Measurements from ENCODE around the gene TET3. TPM values are rescaled to one million over a fixed set of nuclear protein-coding genes. Genes with fewer than 3 reads are reported as not detected.

TET3 gene
- total and polyA plus RNA-seq, 9 of the 15 experiments (the other 6 are each of a cell fraction or from before 2014, with no cell fraction given) = 0.35 to 16.3 (median 5.5) TPM

GRCh38 chr2:73987109-73987947, 2.6 kb downstream of the TET3 start (continued):
- no peak for TF ChIP-seq SAFB (IDR thresholded peaks at IDR 0.05; ENCODE audit: borderline replicate concordance, low read depth, low read length)
- TF ChIP-seq ZNF23 (CRISPR knock-in tag; IDR thresholded peaks at IDR 0.05) = no peak
- peak; percentile 58; the same call in 1 of the 2 replicates for TF ChIP-seq TFAP4 (CRISPR knock-in tag; IDR thresholded peaks at IDR 0.05; ENCODE audit: borderline replicate concordance)
- no peak for TF ChIP-seq BRCA1 (IDR thresholded peaks at IDR 0.05)
- TF ChIP-seq BRCA1 (CRISPR knock-in tag; IDR thresholded peaks at IDR 0.05) = no peak
- TF ChIP-seq KLF1 (tag; IDR thresholded peaks at IDR 0.05) = no peak
- TF ChIP-seq, protein P1, sequence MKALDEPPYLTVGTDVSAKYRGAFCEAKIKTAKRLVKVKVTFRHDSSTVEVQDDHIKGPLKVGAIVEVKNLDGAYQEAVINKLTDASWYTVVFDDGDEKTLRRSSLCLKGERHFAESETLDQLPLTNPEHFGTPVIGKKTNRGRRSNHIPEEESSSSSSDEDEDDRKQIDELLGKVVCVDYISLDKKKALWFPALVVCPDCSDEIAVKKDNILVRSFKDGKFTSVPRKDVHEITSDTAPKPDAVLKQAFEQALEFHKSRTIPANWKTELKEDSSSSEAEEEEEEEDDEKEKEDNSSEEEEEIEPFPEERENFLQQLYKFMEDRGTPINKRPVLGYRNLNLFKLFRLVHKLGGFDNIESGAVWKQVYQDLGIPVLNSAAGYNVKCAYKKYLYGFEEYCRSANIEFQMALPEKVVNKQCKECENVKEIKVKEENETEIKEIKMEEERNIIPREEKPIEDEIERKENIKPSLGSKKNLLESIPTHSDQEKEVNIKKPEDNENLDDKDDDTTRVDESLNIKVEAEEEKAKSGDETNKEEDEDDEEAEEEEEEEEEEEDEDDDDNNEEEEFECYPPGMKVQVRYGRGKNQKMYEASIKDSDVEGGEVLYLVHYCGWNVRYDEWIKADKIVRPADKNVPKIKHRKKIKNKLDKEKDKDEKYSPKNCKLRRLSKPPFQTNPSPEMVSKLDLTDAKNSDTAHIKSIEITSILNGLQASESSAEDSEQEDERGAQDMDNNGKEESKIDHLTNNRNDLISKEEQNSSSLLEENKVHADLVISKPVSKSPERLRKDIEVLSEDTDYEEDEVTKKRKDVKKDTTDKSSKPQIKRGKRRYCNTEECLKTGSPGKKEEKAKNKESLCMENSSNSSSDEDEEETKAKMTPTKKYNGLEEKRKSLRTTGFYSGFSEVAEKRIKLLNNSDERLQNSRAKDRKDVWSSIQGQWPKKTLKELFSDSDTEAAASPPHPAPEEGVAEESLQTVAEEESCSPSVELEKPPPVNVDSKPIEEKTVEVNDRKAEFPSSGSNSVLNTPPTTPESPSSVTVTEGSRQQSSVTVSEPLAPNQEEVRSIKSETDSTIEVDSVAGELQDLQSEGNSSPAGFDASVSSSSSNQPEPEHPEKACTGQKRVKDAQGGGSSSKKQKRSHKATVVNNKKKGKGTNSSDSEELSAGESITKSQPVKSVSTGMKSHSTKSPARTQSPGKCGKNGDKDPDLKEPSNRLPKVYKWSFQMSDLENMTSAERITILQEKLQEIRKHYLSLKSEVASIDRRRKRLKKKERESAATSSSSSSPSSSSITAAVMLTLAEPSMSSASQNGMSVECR (CRISPR knock-in tag; IDR thresholded peaks at IDR 0.05) = no peak; the same call in 1 of the 2 replicates
- TF ChIP-seq XRCC3 (IDR thresholded peaks at IDR 0.05) = no peak
- TF ChIP-seq, protein P2, sequence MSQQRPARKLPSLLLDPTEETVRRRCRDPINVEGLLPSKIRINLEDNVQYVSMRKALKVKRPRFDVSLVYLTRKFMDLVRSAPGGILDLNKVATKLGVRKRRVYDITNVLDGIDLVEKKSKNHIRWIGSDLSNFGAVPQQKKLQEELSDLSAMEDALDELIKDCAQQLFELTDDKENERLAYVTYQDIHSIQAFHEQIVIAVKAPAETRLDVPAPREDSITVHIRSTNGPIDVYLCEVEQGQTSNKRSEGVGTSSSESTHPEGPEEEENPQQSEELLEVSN (IDR thresholded peaks at IDR 0.05; ENCODE audit: borderline replicate concordance in 1 of 2, extremely low read depth in 1 of 2, insufficient read depth in 1 of 2, insufficient read length in 1 of 2, low read depth in 1 of 2, low read length in 1 of 2, poor library complexity in 1 of 2, severe bottlenecking in 1 of 2) = peak in 1 of 2 experiments; percentile 4
- 0 out of 2 replicates have a peak, but pooled peaks have one; percentile 52 for TF ChIP-seq PREB (CRISPR knock-in tag; IDR thresholded peaks at IDR 0.05)
- no peak for TF ChIP-seq TEAD2 (tag; IDR thresholded peaks at IDR 0.05)
- no peak for TF ChIP-seq SFPQ (IDR thresholded peaks at IDR 0.05; ENCODE audit: low read depth, low read length)
- no peak for TF ChIP-seq CHD1 (IDR thresholded peaks at IDR 0.05; ENCODE audit: low read length)
- no peak for TF ChIP-seq ZFP30 (CRISPR knock-in tag; IDR thresholded peaks at IDR 0.05; ENCODE audit: borderline replicate concordance)

Measured in K562 (cell line).